ENCODE results near the gene CHST11. TPM values are rescaled to one million over a fixed set of nuclear protein-coding genes. Genes with fewer than 3 reads are reported as not detected.

Gene CHST11
- total RNA-seq, 1 donor from 2014 or later = 15.5 TPM

- Mint-ChIP-seq H3K4me1 (ENCODE audit: unreplicated experiment) (peaks cover 30% of the 10 kb centered on the region), H3K27ac (peak overlapping the region; percentile 93), H3K36me3 (no peaks in the 10 kb centered on the region), H3K27me3 (no peaks in the 10 kb centered on the region), H3K9me3 (no peaks in the 10 kb centered on the region), H3K4me3 (peak overlapping the region; percentile 62)
- no peak for TF ChIP-seq CTCF (conservative IDR thresholded peaks at IDR 0.05)
- DNase-seq (ENCODE audit: extremely low spot score, unreplicated experiment) = no peak
These were observed 220.8 kb downstream of the CHST11 start for GRCh38 chr12:104677441-104678089.

GRCh38 chr12:104680070-104680469, 223.3 kb downstream of the CHST11 start:
- no peak for DNase-seq (ENCODE audit: extremely low spot score, unreplicated experiment)
- H3K27ac Mint-ChIP-seq = no peak overlapping the region
- H3K4me3 Mint-ChIP-seq = no peak overlapping the region
- H3K27me3 Mint-ChIP-seq = no peaks in the 10 kb centered on the region
- no peaks in the 10 kb centered on the region for H3K9me3 Mint-ChIP-seq
- no peaks in the 10 kb centered on the region for H3K36me3 Mint-ChIP-seq
- TF ChIP-seq CTCF (conservative IDR thresholded peaks at IDR 0.05) = peak; percentile 52
- H3K4me1 Mint-ChIP-seq (ENCODE audit: unreplicated experiment) = peaks cover 21% of the 10 kb centered on the region

- no peak for DNase-seq (ENCODE audit: extremely low spot score, unreplicated experiment)
- Mint-ChIP-seq H3K36me3 (no peaks in the 10 kb centered on the region), H3K4me3 (no peak overlapping the region), H3K27me3 (no peaks in the 10 kb centered on the region), H3K9me3 (no peaks in the 10 kb centered on the region), H3K4me1 (ENCODE audit: unreplicated experiment) (peaks cover 21% of the 10 kb centered on the region), H3K27ac (no peak overlapping the region)
- no peak for TF ChIP-seq CTCF (conservative IDR thresholded peaks at IDR 0.05)
These were observed 223.7 kb downstream of the CHST11 start for GRCh38 chr12:104680491-104680890.

GRCh38 chr12:104681012-104681690, 224.4 kb downstream of the CHST11 start:
- Mint-ChIP-seq H3K9me3 (no peaks in the 10 kb centered on the region), H3K4me1 (ENCODE audit: unreplicated experiment) (peaks cover 21% of the 10 kb centered on the region), H3K27ac (no peak overlapping the region), H3K4me3 (no peak overlapping the region), H3K36me3 (no peaks in the 10 kb centered on the region), H3K27me3 (no peaks in the 10 kb centered on the region)
- TF ChIP-seq CTCF (conservative IDR thresholded peaks at IDR 0.05) = no peak
- DNase-seq (ENCODE audit: extremely low spot score, unreplicated experiment) = no peak

- H3K9me3 Mint-ChIP-seq = no peaks in the 10 kb centered on the region
- H3K27ac Mint-ChIP-seq = no peak overlapping the region
- no peaks in the 10 kb centered on the region for H3K36me3 Mint-ChIP-seq
- no peaks in the 10 kb centered on the region for H3K27me3 Mint-ChIP-seq
- no peak for TF ChIP-seq CTCF (conservative IDR thresholded peaks at IDR 0.05)
- no peak overlapping the region for H3K4me3 Mint-ChIP-seq
- peaks cover 10% of the 10 kb centered on the region for H3K4me1 Mint-ChIP-seq (ENCODE audit: unreplicated experiment)
- no peak for DNase-seq (ENCODE audit: extremely low spot score, unreplicated experiment)
These were observed 226.1 kb downstream of the CHST11 start for GRCh38 chr12:104682790-104683279.
